ENCODE data around the gene LBH. TPM values are rescaled to one million over a fixed set of nuclear protein-coding genes. Genes with fewer than 3 reads are reported as not detected.

LBH gene
- total RNA-seq = 123 and 166 TPM in 2 replicates

DNA sequence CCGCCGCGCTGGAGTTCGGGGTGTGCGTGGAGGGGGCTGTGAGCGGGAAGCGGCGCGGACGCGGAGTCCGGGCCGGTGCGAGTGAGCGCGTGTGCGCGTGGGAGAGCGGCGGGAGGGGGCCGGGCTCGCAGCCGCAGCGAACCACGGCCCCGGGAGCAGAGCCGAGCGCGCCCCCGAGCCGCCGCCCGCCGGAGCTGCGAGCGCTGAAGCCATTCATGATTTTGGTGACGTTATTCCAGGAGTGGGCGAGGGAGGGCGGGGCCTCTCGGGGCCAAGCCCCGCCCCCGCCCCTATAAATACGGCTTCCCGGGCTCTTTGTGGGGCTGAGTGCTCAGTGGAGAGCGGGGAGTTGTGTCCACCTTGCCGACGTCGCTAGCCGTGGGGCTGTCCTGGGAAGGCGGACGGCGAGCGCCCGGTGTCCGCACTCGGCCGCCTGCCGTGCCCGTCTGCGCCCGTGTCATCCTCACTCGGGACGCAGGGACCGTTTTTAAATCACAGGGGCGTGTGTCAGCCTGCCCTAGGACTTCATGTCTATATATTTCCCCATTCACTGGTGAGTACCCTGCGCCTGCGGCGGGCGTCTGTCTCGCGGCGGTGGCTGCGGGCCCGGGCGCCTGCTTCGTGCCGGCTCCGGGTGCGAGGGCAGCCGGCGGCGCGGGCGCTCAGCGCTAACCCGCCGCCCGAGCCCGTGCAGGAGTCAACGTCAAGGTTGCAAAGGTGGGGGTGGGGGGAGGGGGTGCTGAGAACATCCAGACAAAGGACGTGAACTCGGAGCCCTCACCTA, at the start of gene LBH:
Gene LBH, plus strand, starts transcription at position 323 of the 784 bp plus-strand sequence. Its CDS starts 205 bp downstream, at position 528.

Other genes with a start within 250 kb of the LBH start
- 32.1 and 43.5 TPM in 2 replicates for gene YPEL5, start 84.5 kb upstream of the LBH start, total RNA-seq
- 22.9 and 27.4 TPM in 2 replicates for gene LCLAT1, start 215.7 kb downstream of the LBH start, total RNA-seq

Data from mesangial cell (primary cell).